GM12874 (cell line): ENCODE measurements around the gene TPRA1.

Source experiments
- TF ChIP-seq, protein P1 (sequence below): IDR thresholded peaks from 2 replicates; pipeline ENCODE4 v1.5.1; 2011; ENCODE audit warnings: low read depth, mild to moderate bottlenecking, control low read depth, low read length, moderate library complexity; ENCODE audit not compliant: insufficient read depth

TPRA1 gene

DNA sequence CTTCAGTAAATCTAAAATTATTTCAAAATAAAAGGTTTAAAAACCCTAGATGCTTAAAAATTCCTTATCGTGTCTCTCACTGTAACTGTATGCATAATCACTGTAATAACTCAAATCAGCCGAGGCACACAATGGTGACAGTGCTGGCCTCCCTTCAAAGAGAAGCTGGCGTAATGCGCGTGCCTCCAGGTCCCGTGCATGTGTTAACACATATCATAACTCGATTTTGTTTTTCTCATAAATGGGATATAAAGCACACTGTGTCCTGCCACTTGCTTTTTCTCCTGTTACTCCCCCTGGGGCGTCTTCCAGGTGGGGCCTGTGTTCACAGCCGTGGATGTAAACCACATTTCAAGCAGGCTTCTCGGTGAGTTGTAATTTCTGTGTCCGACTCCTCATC lies 56.0 kb downstream of the TPRA1 start:
- TF ChIP-seq, protein P1, sequence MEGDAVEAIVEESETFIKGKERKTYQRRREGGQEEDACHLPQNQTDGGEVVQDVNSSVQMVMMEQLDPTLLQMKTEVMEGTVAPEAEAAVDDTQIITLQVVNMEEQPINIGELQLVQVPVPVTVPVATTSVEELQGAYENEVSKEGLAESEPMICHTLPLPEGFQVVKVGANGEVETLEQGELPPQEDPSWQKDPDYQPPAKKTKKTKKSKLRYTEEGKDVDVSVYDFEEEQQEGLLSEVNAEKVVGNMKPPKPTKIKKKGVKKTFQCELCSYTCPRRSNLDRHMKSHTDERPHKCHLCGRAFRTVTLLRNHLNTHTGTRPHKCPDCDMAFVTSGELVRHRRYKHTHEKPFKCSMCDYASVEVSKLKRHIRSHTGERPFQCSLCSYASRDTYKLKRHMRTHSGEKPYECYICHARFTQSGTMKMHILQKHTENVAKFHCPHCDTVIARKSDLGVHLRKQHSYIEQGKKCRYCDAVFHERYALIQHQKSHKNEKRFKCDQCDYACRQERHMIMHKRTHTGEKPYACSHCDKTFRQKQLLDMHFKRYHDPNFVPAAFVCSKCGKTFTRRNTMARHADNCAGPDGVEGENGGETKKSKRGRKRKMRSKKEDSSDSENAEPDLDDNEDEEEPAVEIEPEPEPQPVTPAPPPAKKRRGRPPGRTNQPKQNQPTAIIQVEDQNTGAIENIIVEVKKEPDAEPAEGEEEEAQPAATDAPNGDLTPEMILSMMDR, result no peak

DNA sequence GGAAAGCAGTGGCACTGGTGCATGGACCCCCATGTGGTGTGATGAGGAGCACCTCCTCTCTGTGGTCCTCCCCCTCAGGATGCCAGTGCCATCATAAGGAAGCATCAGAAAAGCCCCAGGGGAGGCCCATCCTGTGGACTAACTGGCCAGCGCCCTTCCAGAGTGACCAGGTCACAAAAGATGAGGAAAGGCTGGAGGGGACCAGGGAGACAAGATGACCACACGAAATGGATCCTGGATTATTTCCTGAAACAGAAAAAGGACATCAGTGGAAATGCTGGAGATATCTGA lies 56.4 kb downstream of the TPRA1 start:
- TF ChIP-seq, protein P1, result no peak

DNA sequence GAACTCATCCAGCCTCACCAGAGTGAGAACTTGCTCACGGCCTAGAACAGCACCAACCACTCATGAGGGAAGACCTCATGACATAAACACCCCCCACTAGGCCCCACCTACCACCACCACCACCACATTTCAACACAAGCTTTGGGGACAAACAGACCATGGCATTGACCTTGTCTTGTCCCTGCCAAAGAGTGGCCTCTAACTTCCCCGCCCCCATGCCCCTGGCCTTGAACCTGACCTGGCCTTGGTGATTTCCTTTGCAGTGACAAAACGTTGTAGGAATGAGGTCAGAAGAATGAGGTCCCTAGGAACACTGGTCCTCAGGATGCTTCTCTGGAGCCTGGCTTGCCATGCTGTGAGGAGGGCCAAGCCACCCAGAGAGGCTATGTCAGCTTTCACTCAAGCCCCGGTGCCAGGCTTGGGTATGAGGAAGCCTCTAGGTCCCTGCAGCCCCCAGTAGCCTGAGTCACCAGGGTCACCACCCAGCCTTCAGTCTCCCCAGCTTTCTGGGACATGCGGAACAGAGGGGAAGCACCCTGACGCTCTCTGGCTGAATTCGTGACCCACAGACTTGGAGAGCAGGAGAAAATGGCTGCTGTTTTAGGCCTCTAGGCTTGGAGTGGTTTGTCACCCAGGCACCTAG lies 57.9 kb downstream of the TPRA1 start:
- TF ChIP-seq, protein P1, result no peak

DNA sequence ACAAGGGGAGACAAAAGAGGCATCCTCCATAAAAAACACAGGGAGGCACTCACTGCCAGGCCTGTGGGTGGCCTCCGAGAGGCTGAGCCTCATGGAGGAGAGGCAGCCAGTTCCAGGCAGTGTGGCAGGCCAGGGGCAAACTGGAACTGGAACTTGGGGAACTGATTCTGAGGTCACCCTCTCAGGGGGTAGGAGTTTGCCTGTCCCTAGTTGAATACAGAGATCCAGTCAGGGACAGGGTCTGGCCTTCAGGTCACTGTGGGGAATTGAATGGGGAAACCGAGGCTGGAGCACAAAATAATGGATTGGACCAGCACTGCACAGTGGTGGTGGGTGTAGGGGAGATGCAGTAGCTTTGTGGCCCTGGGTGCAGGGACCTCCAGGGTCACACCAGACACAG lies 58.7 kb downstream of the TPRA1 start:
- TF ChIP-seq, protein P1, result no peak

DNA sequence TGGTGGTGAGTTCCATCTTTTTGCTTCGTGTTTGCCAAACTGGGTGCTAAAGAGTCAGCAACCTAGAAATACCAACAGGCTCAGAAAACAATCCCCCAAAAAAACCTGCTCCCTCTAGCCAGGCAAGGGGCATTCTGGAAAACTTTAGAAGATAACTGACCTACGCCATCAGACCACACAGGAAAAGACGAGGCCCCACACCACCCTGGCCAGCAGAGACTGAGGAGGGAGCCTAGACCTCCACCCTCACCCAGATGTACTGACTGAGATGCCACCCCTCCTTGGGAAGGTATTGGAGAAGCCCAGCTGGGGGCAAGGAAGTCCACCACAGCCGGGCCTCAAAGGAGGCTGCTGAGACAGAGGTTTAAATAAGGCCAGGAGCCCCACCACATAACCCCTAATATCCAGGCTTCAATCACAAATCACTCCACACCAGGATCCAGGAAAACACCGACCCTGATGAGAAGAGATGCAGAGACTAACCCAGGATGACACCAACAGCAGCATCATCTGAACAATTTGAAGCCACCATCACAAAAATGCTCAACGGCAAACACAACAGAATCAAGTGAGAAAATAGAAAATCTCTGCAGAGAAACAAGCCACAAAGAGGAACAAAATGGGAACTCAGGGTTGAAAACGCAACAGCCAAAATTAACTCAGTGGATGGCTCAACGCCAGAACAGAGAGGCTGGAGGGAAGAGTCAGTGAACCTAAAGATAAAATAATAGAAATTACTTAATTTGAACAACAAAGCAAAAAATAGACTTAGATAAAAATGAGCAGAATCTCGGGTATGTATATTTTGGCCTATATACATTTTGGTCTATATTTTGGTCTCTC lies 61.0 kb downstream of the TPRA1 start:
- TF ChIP-seq, protein P1, result no peak

DNA sequence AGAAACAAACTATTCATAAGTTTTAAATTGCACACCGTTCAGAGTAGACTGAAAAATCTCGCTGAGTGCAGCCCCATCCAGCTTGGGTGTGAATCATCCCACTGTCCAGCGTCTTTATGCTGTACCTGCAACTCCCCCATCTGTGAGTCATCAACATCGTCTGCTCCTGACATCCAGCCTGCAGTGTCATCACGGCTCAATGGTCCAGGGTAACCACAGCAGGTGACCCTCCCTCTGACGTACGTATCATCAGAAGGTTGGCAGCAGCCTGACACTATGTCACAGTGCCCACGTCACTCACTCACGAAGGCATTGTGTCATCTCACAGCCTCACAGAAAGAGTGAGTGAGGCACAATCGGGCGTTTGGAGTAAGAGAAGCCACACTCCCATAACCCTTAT lies 65.2 kb downstream of the TPRA1 start:
- TF ChIP-seq, protein P1, result no peak

DNA sequence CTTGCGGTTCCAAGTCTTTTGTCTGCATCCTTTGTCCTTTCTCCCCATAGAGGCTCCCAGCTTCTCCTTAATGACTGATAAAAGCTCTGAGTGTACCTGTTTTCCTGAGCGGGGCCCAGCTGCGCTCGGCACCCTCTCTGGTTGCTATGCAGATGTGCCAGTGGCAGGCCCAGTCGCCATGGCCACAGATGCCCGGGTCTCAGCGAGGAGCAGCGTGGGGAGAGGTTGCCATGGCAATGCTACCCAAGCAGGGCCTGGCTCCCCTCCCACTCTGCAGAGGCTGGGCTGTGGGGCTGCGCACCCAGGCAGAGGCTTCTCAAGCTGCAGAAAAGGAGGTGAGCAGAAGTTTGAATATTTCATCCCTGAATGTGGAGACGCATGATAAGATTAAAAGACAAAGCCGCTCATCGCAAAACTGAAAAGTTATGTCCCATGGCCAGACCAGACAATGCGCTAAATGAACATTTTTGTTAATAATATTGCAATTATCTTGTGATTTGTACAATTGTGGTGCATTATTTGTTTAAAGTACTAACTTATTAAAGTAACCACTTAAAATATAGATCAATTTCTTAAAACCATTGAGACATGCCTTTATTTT lies 66.1 kb downstream of the TPRA1 start:
- TF ChIP-seq, protein P1, result no peak
